ENCODE measurements around the gene SMOC2.

SMOC2 gene

GRCh38 chr6:168432196-168432595, 8.8 kb upstream of the SMOC2 start:
- Histone ChIP-seq H3K4me3 (ENCODE audit: low read length) (no peak overlapping the region), H3K36me3 (ENCODE audit: control insufficient read depth, insufficient read depth, low read length, severe bottlenecking) (no peaks in the 10 kb centered on the region), H3K9ac (ENCODE audit: low read length) (no peak overlapping the region), H3K4me1 (ENCODE audit: control insufficient read depth, insufficient read depth, low read length) (no peaks in the 10 kb centered on the region), H3K9me3 (ENCODE audit: control insufficient read depth, low read length) (peaks cover 3% of the 10 kb centered on the region), H3K27me3 (replicated peaks; ENCODE audit: control insufficient read depth, insufficient read depth, low read length) (peaks cover 44% of the 10 kb centered on the region)
- no peak for DNase-seq (ENCODE audit: low read depth)

- H3K9me3 ChIP-seq (ENCODE audit: control insufficient read depth, low read length), result peaks cover 3% of the 10 kb centered on the region
- no peaks in the 10 kb centered on the region for H3K36me3 ChIP-seq (ENCODE audit: control insufficient read depth, insufficient read depth, low read length, severe bottlenecking)
- no peak overlapping the region for H3K9ac ChIP-seq (ENCODE audit: low read length)
- H3K4me1 ChIP-seq (ENCODE audit: control insufficient read depth, insufficient read depth, low read length), result no peaks in the 10 kb centered on the region
- DNase-seq (ENCODE audit: low read depth), result no peak
- peaks cover 31% of the 10 kb centered on the region for H3K27me3 ChIP-seq (replicated peaks; ENCODE audit: control insufficient read depth, insufficient read depth, low read length)
- H3K4me3 ChIP-seq (ENCODE audit: low read length), result no peak overlapping the region
Observed at GRCh38 chr6:168433898-168434297, 7.1 kb upstream of the SMOC2 start.

- Histone ChIP-seq H3K36me3 (ENCODE audit: control insufficient read depth, insufficient read depth, low read length, severe bottlenecking) (no peaks in the 10 kb centered on the region), H3K9ac (ENCODE audit: low read length) (no peak overlapping the region), H3K4me3 (ENCODE audit: low read length) (no peak overlapping the region), H3K9me3 (ENCODE audit: control insufficient read depth, low read length) (peaks cover 3% of the 10 kb centered on the region), H3K27me3 (replicated peaks; ENCODE audit: control insufficient read depth, insufficient read depth, low read length) (peaks cover 31% of the 10 kb centered on the region), H3K4me1 (ENCODE audit: control insufficient read depth, insufficient read depth, low read length) (no peaks in the 10 kb centered on the region)
- no peak for DNase-seq (ENCODE audit: low read depth)
Observed at GRCh38 chr6:168434505-168434904, 6.5 kb upstream of the SMOC2 start.

GRCh38 chr6:168437751-168438150, 3.2 kb upstream of the SMOC2 start:
- H3K9me3 ChIP-seq (ENCODE audit: control insufficient read depth, low read length), result peaks cover 3% of the 10 kb centered on the region
- no peak overlapping the region for H3K4me3 ChIP-seq (ENCODE audit: low read length)
- H3K9ac ChIP-seq (ENCODE audit: low read length), result no peak overlapping the region
- no peak for DNase-seq (ENCODE audit: low read depth)
- H3K4me1 ChIP-seq (ENCODE audit: control insufficient read depth, insufficient read depth, low read length), result peaks cover 9% of the 10 kb centered on the region
- peaks cover 37% of the 10 kb centered on the region for H3K27me3 ChIP-seq (replicated peaks; ENCODE audit: control insufficient read depth, insufficient read depth, low read length)
- no peaks in the 10 kb centered on the region for H3K36me3 ChIP-seq (ENCODE audit: control insufficient read depth, insufficient read depth, low read length, severe bottlenecking)

- Histone ChIP-seq H3K4me1 (ENCODE audit: control insufficient read depth, insufficient read depth, low read length) (peaks cover 9% of the 10 kb centered on the region), H3K27me3 (replicated peaks; ENCODE audit: control insufficient read depth, insufficient read depth, low read length) (peaks cover 38% of the 10 kb centered on the region), H3K9me3 (ENCODE audit: control insufficient read depth, low read length) (peaks cover 3% of the 10 kb centered on the region), H3K4me3 (ENCODE audit: low read length) (no peak overlapping the region), H3K36me3 (ENCODE audit: control insufficient read depth, insufficient read depth, low read length, severe bottlenecking) (no peaks in the 10 kb centered on the region), H3K9ac (ENCODE audit: low read length) (no peak overlapping the region)
- no peak for DNase-seq (ENCODE audit: low read depth)
Observed at GRCh38 chr6:168438783-168439520, 2.0 kb upstream of the SMOC2 start.

- H3K9me3 ChIP-seq (ENCODE audit: control insufficient read depth, low read length), result peaks cover 3% of the 10 kb centered on the region
- H3K4me3 ChIP-seq (ENCODE audit: low read length), result peak overlapping the region; percentile 59
- H3K27me3 ChIP-seq (replicated peaks; ENCODE audit: control insufficient read depth, insufficient read depth, low read length), result peaks cover 38% of the 10 kb centered on the region
- peak overlapping the region; percentile 71 for H3K9ac ChIP-seq (ENCODE audit: low read length)
- peaks cover 9% of the 10 kb centered on the region for H3K4me1 ChIP-seq (ENCODE audit: control insufficient read depth, insufficient read depth, low read length)
- no peak for DNase-seq (ENCODE audit: low read depth)
- no peaks in the 10 kb centered on the region for H3K36me3 ChIP-seq (ENCODE audit: control insufficient read depth, insufficient read depth, low read length, severe bottlenecking)
Observed at GRCh38 chr6:168439794-168440450, 1.1 kb upstream of the SMOC2 start.

GRCh38 chr6:168441434-168442391, 729 bp downstream of the SMOC2 start:
- H3K9ac ChIP-seq (ENCODE audit: low read length), result peak overlapping the region; percentile 79
- H3K27me3 ChIP-seq (replicated peaks; ENCODE audit: control insufficient read depth, insufficient read depth, low read length), result peaks cover 29% of the 10 kb centered on the region
- H3K4me3 ChIP-seq (ENCODE audit: low read length), result peak overlapping the region; percentile 79
- no peak for DNase-seq (ENCODE audit: low read depth)
- H3K36me3 ChIP-seq (ENCODE audit: control insufficient read depth, insufficient read depth, low read length, severe bottlenecking), result no peaks in the 10 kb centered on the region
- H3K4me1 ChIP-seq (ENCODE audit: control insufficient read depth, insufficient read depth, low read length), result peaks cover 9% of the 10 kb centered on the region
- no peaks in the 10 kb centered on the region for H3K9me3 ChIP-seq (ENCODE audit: control insufficient read depth, low read length)

GRCh38 chr6:168442646-168443045, 1.7 kb downstream of the SMOC2 start:
- no peaks in the 10 kb centered on the region for H3K36me3 ChIP-seq (ENCODE audit: control insufficient read depth, insufficient read depth, low read length, severe bottlenecking)
- H3K9me3 ChIP-seq (ENCODE audit: control insufficient read depth, low read length), result no peaks in the 10 kb centered on the region
- peak overlapping the region; percentile 79 for H3K4me3 ChIP-seq (ENCODE audit: low read length)
- peaks cover 9% of the 10 kb centered on the region for H3K4me1 ChIP-seq (ENCODE audit: control insufficient read depth, insufficient read depth, low read length)
- DNase-seq (ENCODE audit: low read depth), result no peak
- peak overlapping the region; percentile 79 for H3K9ac ChIP-seq (ENCODE audit: low read length)
- H3K27me3 ChIP-seq (replicated peaks; ENCODE audit: control insufficient read depth, insufficient read depth, low read length), result peaks cover 24% of the 10 kb centered on the region

- Histone ChIP-seq H3K9ac (ENCODE audit: low read length) (no peak overlapping the region), H3K27me3 (replicated peaks; ENCODE audit: control insufficient read depth, insufficient read depth, low read length) (peaks cover 30% of the 10 kb centered on the region), H3K4me1 (ENCODE audit: control insufficient read depth, insufficient read depth, low read length) (no peaks in the 10 kb centered on the region), H3K9me3 (ENCODE audit: control insufficient read depth, low read length) (no peaks in the 10 kb centered on the region), H3K36me3 (ENCODE audit: control insufficient read depth, insufficient read depth, low read length, severe bottlenecking) (no peaks in the 10 kb centered on the region), H3K4me3 (ENCODE audit: low read length) (no peak overlapping the region)
- DNase-seq (ENCODE audit: low read depth), result no peak
Observed at GRCh38 chr6:168447282-168447681, 6.3 kb downstream of the SMOC2 start.

- DNase-seq (ENCODE audit: low read depth), result no peak
- Histone ChIP-seq H3K4me3 (ENCODE audit: low read length) (no peak overlapping the region), H3K27me3 (replicated peaks; ENCODE audit: control insufficient read depth, insufficient read depth, low read length) (peaks cover 26% of the 10 kb centered on the region), H3K36me3 (ENCODE audit: control insufficient read depth, insufficient read depth, low read length, severe bottlenecking) (no peaks in the 10 kb centered on the region), H3K9ac (ENCODE audit: low read length) (no peak overlapping the region), H3K9me3 (ENCODE audit: control insufficient read depth, low read length) (no peaks in the 10 kb centered on the region), H3K4me1 (ENCODE audit: control insufficient read depth, insufficient read depth, low read length) (peaks cover 3% of the 10 kb centered on the region)
Observed at GRCh38 chr6:168447700-168448099, 6.7 kb downstream of the SMOC2 start.
